Bronchial epithelial cell (primary cell): ENCODE data around the gene WSCD1. TPM values are rescaled to one million over a fixed set of nuclear protein-coding genes. Genes with fewer than 3 reads are reported as not detected.

Source experiments
- DNase-seq: peaks from one replicate; pipeline ENCODE4 v3.0.0-alpha.2; 2010; ENCODE audit warnings: low read depth
- FAIRE-seq: peaks from 2 replicates; lab custom pipeline; 2011; peaks lifted over from hg19 to GRCh38; lab: Jason Lieb, UNC
- H3K27me3 ChIP-seq: 2 replicates; pipeline ENCODE4 v1.5.1; 2011; ENCODE audit warnings: low read length; ENCODE audit not compliant: control insufficient read depth, insufficient read depth
- H3K36me3 ChIP-seq: 2 replicates; pipeline ENCODE4 v1.5.1; 2011; ENCODE audit warnings: low read length; ENCODE audit not compliant: control insufficient read depth, insufficient read depth
- H3K4me3 ChIP-seq: 2 replicates; pipeline ENCODE4 v1.5.1; 2011; ENCODE audit warnings: mild to moderate bottlenecking, low read depth, low read length, control low read depth
- CTCF ChIP-seq: IDR thresholded peaks from 2 replicates; pipeline ENCODE4 v1.5.1; 2011; ENCODE audit warnings: mild to moderate bottlenecking, moderate library complexity, low read length, control low read depth, inconsistent platforms; ENCODE audit not compliant: insufficient read depth, severe bottlenecking
- total RNA-seq: library from RNA; depleted of rRNA; stranded (reverse); fragments of >200 nt; gene quantifications from 2 replicates; pipeline ENCODE4 v1.2.1, GENCODE V29; 2014

Gene WSCD1
- total RNA-seq, 1 donor from 2014 or later = 0.26 TPM

GRCh38 chr17:6135236-6135635 lies 65.1 kb downstream of the WSCD1 start:
- H3K36me3 ChIP-seq = no peaks in the 10 kb centered on the region
- H3K4me3 ChIP-seq = no peak overlapping the region
- no peaks in the 10 kb centered on the region for H3K27me3 ChIP-seq
- no peak for TF ChIP-seq CTCF
- DNase-seq (no peak), FAIRE-seq (no peak)

- Histone ChIP-seq H3K27me3 (no peaks in the 10 kb centered on the region), H3K36me3 (no peaks in the 10 kb centered on the region), H3K4me3 (no peak overlapping the region)
- TF ChIP-seq CTCF = no peak
- DNase-seq (no peak), FAIRE-seq (no peak)
Observed at GRCh38 chr17:6135996-6136395, 65.8 kb downstream of the WSCD1 start.

GRCh38 chr17:6137716-6138502 lies 67.7 kb downstream of the WSCD1 start:
- TF ChIP-seq CTCF = no peak
- Histone ChIP-seq H3K27me3 (no peaks in the 10 kb centered on the region), H3K4me3 (no peak overlapping the region), H3K36me3 (no peaks in the 10 kb centered on the region)
- FAIRE-seq (no peak), DNase-seq (no peak)

- FAIRE-seq = peak; percentile 43
- no peak overlapping the region for H3K4me3 ChIP-seq
- H3K27me3 ChIP-seq = no peaks in the 10 kb centered on the region
- DNase-seq = no peak
- TF ChIP-seq CTCF = no peak
- H3K36me3 ChIP-seq = no peaks in the 10 kb centered on the region
Observed at GRCh38 chr17:6138761-6139446, 68.7 kb downstream of the WSCD1 start.

- no peak overlapping the region for H3K4me3 ChIP-seq
- no peaks in the 10 kb centered on the region for H3K36me3 ChIP-seq
- FAIRE-seq (no peak), DNase-seq (no peak)
- TF ChIP-seq CTCF = no peak
- H3K27me3 ChIP-seq = no peaks in the 10 kb centered on the region
Observed at GRCh38 chr17:6139447-6139832, 69.3 kb downstream of the WSCD1 start.

GRCh38 chr17:6140188-6140587 lies 70.0 kb downstream of the WSCD1 start:
- DNase-seq (no peak), FAIRE-seq (no peak)
- Histone ChIP-seq H3K36me3 (no peaks in the 10 kb centered on the region), H3K4me3 (no peak overlapping the region), H3K27me3 (no peaks in the 10 kb centered on the region)
- no peak for TF ChIP-seq CTCF
